GM20431 (cell line): Measurements from ENCODE around the gene KRT8.

Experiments
- in situ Hi-C: fragments of 300-500 bp; cut with MseI, MboI; formaldehyde crosslinking; loops from one replicate; pipeline ENCODE4 v1.15.0; 2020; ENCODE audit warnings: low sequenced_read_pairs; ENCODE audit not compliant: unreplicated experiment

Gene KRT8

GRCh38 chr12:52903855-52904508 is 894 bp downstream of the KRT8 start:
- in situ Hi-C loops: no loop called here

DNA sequence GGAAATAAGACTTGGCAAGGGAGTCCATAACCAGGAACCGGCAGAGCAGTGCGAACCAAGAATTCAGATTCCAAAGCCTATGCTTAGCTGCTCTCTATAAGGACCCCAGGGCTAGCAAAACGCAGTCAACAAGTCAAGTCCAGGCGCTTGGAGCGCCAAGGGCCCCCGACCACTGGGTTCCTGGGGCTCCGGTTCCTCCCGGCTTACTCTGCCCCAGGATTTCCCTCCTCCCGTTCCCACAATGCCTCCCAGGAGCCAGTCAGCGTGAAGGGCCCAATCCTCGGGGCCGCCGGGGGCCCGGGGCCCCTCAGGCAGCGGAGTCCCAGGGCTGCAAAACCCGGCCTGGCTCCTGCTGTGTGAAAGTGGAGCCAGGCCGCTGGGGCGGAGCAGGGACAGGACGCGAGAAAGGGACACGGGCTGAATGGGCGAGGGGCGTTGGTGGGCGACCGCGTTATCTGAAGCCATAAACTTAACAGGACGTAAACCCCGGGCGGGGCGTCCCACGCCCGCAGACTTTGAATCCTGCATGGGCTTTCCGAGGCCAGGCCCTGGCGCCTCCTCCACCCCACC is 1.5 kb downstream of the KRT8 start:
- in situ Hi-C loops: no loop called here

- in situ Hi-C loops: no loop called here
Measured at GRCh38 chr12:52901715-52902541, 2.9 kb downstream of the KRT8 start.

GRCh38 chr12:52900896-52901714 is 3.8 kb downstream of the KRT8 start:
- in situ Hi-C loops: no loop called here

DNA sequence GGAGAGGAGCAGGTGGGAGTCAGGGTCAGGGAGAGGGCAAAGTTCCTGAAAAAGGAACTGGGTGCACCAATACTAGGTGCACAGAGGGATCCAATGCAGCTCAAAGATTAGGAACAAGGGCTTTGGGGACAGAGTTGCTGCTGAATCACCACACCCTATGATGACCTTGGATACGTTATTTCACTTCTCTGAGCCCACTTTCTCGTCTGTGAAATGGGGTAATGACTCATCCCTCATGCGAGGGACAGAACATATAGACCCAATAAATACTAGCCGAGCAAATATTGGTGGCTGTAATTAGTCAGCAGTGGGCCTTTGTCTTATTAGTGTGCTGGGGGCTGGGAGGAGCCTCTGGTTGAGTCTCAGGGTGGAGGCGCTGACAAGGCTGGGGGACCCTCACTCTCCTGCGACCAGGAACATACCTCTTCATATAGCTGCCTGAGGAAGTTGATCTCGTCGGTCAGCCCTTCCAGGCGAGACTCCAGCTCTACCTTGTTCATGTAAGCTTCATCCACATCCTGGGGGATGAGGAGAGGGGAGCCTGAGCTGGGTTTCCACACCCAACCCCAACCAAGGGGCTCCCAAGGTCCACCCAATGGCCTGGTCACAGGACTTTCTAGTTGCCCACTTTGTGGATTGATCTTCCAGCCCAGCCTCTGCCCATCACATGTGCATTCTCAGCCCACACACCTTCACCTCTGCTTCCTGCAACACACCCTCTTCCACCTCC is 4.5 kb downstream of the KRT8 start:
- in situ Hi-C loops: no loop called here

- in situ Hi-C loops: loop anchor here (25.0 kb wide), 1 partner anchor 512 kb away; the partner anchor contains the start of gene KRT84
Measured at GRCh38 chr12:52899338-52900035, 5.4 kb downstream of the KRT8 start.

DNA sequence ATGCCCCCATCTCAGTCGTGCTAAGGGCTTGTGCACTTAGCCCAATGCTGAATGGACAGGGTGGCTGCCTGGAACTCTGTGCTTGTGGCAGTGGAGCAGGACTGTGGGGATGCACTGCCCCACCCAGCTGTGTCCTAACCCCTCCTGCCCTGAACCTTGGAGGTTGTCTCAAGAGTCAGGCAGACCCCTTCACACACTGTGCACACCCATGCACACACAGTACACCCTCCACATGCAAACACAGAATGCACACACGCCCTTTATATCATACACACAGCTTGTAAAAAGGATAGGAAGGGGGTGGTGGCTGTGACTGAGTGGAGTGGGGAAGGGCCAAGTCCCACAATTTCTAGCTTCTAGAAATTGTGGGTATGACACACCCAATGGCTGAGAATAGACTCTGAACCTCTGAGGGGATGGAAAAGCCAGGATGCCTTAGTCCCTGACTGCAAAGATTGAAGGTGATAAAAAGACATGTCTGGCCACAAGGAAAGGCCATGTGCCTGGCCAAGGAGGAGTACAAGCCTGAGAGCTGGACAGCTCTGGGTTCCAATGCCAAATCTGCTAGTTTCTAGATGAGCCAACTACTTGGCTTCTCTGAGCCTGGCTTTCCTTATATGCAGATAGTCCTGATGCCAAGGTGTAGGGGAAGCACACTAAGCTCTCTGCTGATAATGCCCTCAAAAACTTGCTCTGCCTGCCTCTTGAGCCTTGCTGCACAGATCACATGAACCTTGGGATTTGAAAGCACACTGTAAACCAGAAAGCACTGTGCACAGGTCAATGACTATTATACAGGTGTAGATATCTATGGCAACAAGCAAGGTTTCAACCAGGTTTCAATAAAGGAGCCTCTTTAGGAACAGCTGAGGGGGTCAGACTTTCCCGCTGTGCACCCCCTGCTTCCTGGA is 8.4 kb downstream of the KRT8 start:
- in situ Hi-C loops: loop anchor here (25.0 kb wide), 1 partner anchor 509 kb away; the partner anchor contains the start of gene KRT84

GRCh38 chr12:52895726-52896189 is 9.1 kb downstream of the KRT8 start:
- in situ Hi-C loops: loop anchor here (25.0 kb wide), 1 partner anchor 508 kb away; the partner anchor contains the start of gene KRT84

- in situ Hi-C loops: loop anchor here (25.0 kb wide), 1 partner anchor 506 kb away; the partner anchor contains the start of gene KRT84
Measured at GRCh38 chr12:52892974-52893373, 11.9 kb downstream of the KRT8 start.

DNA sequence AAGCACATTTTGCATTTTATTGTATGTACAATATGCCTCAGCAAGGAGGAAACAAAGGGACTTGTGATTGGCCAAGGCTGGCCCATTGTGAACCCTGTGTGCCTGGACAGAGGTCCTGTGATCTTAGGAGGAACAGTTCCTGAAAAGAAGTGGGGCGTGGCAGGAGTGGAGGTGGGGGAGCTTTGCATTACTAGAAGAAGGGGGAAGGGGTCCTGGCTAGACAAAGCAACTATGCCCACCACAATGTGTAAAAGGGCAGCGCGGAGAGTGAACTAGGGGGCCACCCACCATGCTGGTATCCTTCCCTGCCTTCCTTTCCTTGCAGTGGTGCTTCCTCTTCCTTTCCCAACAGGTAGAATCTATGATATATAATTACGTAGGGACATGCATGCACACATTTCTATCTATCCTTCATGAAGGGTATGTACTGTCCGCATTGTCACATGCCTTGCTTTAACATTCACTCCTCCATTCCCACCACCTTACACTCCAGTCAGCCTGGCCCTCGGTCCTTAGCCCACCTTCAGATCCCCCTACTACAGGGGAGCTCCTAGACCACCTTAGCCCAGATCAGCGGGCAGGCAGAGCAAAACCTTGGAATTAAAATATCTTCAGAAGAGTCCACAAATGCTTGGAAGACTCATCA is 12.5 kb downstream of the KRT8 start:
- in situ Hi-C loops: loop anchor here (25.0 kb wide), 1 partner anchor 505 kb away; the partner anchor contains the start of gene KRT84

DNA sequence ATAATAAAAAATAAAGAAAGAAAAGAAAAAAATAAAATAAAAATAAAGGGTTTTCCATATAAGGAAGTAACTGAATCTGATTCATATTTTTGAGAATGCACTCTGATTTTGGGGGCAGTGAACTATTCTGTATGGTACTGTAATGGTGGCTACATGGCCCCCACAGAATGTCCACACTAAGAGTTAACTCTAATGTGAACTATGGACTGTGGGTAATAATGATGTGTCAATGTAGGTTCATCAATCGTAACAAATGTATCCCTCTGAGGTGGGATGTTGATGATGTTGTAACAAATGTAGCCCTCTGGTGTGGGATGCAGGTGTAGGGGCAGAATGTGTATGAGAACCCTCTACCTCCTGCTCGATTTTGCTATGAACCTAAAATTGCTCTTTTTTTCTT is 13.8 kb downstream of the KRT8 start:
- in situ Hi-C loops: loop anchor here (25.0 kb wide), 1 partner anchor 504 kb away; the partner anchor contains the start of gene KRT84

DNA sequence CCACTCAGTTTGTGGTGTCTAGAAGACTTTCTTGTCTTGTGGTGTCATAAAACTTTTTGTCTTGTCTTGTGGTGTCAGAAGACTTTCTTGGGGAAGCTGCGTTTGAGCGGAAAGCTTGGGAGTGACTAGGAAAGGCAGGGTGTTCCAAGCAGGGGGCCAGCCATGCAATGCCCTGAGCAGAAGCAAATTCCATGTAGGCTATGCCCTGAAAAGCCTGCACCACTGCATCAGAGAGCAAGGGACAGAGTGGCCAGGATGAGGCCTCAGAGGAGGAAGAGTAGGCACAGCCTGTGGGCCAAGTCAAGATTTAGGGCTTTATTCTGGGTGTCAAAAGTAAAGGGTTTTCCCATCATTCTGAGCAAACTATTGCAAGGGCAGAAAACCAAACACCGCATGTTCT is 14.5 kb downstream of the KRT8 start:
- in situ Hi-C loops: loop anchor here (25.0 kb wide), 1 partner anchor 503 kb away; the partner anchor contains the start of gene KRT84

DNA sequence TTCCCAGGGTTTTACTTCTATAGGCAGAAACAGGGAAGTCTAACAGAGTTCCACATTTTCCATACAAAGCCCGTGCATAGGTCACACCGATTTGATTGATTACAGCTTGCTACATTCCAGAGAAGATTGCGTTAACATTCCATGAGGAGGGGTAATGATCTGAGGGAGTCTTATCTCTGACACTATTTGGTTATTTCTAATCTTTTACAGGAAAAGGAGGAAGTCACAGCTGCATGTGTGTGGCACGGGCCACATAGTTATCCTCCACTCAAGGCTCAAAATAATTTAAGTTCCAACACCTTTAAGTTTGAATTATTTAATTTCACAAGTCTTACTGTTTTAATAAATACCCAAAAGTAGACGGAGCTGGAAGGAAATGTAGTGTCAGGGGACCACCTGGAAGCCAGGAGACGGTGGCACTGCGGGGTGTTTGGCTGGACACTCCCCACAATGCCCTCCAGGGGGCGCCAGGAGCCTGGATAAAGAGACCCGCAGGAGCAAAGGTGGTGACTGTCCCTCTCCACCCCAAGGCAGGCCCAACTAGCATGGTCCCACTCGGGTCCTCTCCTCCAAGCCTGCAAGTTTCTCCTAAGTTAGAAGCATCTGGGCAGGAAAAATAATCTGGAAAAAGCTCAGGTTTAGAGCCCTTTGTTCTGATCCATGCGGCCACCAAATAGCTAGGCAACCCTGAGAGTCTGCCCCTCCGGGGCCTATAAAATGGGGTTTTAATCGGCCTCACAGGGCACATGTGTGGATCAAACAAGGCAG is 20.2 kb downstream of the KRT8 start:
- in situ Hi-C loops: loop anchor here (5.0 to 25.0 kb wide), 2 partner anchors 98 to 497 kb away; partner anchors contain the start of gene KRT84

DNA sequence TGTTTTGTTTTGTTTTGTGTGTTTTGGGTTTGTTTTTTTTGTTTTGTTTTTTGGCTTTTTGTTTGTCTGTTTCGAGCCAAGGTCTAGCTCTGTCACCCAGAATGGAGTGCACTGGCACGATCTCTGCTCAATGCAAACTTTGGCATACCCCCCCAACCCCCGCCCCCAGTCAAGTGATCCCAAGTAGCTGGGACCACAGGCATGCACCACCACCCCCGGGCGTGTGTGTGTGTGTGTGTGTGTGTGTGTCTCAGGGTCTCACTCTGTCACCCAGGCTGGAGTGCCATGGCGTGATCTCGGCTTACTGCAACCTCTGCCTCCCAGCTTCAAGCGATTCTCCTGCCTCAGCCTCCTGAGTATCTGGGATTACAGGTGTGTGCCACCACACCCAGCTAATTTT is 24.4 kb downstream of the KRT8 start:
- in situ Hi-C loops: loop anchor here (5.0 to 25.0 kb wide), 2 partner anchors 102 to 493 kb away; partner anchors contain the start of gene KRT84

DNA sequence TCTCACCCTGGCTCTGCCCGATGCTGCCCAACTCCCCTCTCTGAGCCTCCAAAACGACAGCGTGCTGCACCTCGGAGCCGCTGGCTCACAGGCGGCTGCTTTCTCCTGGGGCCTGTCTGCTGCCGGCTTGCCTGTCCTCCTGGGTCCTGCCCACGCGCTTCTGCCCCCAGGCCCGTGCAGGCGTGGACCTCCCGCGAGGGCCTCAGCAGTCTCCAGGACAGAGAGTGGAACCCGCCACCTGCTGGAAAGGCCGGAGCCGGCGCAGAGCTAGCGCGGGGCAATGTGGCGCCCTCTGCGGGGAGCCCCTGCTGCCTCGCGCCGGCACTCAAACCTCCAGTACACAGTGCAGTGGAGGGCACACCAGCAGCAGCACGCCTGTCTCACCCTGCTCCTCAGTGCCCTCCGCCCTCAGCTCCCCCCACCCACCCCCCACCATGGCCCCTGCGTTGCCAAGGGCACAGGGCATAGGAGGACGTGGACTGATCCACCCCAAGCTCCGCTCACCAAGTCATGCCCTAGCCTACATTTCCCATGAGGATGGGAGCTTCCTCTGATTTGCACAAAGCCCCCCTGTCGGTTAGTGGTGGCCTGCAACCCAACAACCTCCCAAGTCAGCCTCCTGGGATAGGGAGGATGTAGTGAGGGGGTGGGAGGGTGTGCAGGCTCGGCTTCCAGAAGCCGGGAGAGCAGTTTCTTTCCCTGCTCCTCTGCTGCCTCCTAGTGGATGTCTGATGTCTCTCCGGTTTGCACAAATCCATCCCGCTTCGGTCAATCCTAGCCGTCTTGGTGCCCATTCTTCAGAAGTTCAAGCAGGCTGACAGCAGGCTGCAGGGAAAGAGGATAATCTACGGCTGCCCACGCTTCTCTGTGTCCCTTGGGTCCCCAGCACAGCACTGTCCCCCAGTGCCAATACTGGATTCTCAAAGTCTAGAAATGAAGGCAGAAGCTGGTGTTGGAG is 25.2 kb downstream of the KRT8 start:
- in situ Hi-C loops: loop anchor here (5.0 to 25.0 kb wide), 3 partner anchors 103 to 492 kb away; partner anchors contain the start of gene KRT84
